Astrocyte (in vitro differentiated cells and primary cell): ENCODE results near the gene CPTP. TPM values are rescaled to one million over a fixed set of nuclear protein-coding genes. Genes with fewer than 3 reads are reported as not detected.

ENCODE experiments used
- DNase-seq: peaks from one replicate; pipeline ENCODE4 v3.0.0-alpha.2; 2010; ENCODE audit warnings: low read depth
- FAIRE-seq: peaks from 2 replicates; lab custom pipeline; 2011; peaks lifted over from hg19 to GRCh38; lab: Jason Lieb, UNC
- H2AFZ ChIP-seq: 2 replicates; pipeline ENCODE4 v1.6.0; 2012; ENCODE audit warnings: low read depth, low read length, inconsistent platforms
- H3K27ac ChIP-seq: 2 replicates; pipeline ENCODE4 v1.5.1; 2011; ENCODE audit warnings: low read depth, low read length, inconsistent platforms
- H3K27me3 ChIP-seq: 2 replicates; pipeline ENCODE4 v1.6.0; 2011; ENCODE audit warnings: low read length, inconsistent platforms; ENCODE audit not compliant: insufficient read depth
- H3K36me3 ChIP-seq: 2 replicates; pipeline ENCODE4 v1.5.1; 2011; ENCODE audit warnings: low read length, inconsistent platforms; ENCODE audit not compliant: insufficient read depth
- H3K4me1 ChIP-seq: 2 replicates; pipeline ENCODE4 v1.5.1; 2011; ENCODE audit warnings: low read length, inconsistent platforms; ENCODE audit not compliant: insufficient read depth
- H3K4me2 ChIP-seq: 2 replicates; pipeline ENCODE4 v1.6.0; 2012; ENCODE audit warnings: low read length, inconsistent platforms
- H3K4me3 ChIP-seq: 2 replicates; pipeline ENCODE4 v1.5.1; 2011; ENCODE audit warnings: low read depth, mild to moderate bottlenecking, low read length, inconsistent platforms; ENCODE audit not compliant: insufficient read depth
- H3K79me2 ChIP-seq: 2 replicates; pipeline ENCODE4 v1.6.0; 2012; ENCODE audit warnings: mild to moderate bottlenecking, low read length, inconsistent platforms; ENCODE audit not compliant: insufficient read depth
- H3K9ac ChIP-seq: 2 replicates; pipeline ENCODE4 v1.6.0; 2012; ENCODE audit warnings: mild to moderate bottlenecking, low read length, inconsistent platforms
- H3K9me3 ChIP-seq: 2 replicates; pipeline ENCODE4 v1.5.1; 2012; ENCODE audit warnings: low read depth, mild to moderate bottlenecking, low read length, inconsistent platforms; ENCODE audit not compliant: insufficient read depth
- H4K20me1 ChIP-seq: 2 replicates; pipeline ENCODE4 v1.6.0; 2012; ENCODE audit warnings: low read length, inconsistent platforms; ENCODE audit not compliant: insufficient read depth
- H3K27ac Mint-ChIP-seq: one replicate; pipeline ENCODE4 v1.8.0; 2021; ENCODE audit warnings: mild to moderate bottlenecking, mixed read lengths; ENCODE audit not compliant: unreplicated experiment
- H3K27me3 Mint-ChIP-seq: one replicate; pipeline ENCODE4 v1.8.0; 2021; ENCODE audit warnings: low read depth, mixed read lengths; ENCODE audit not compliant: unreplicated experiment
- H3K36me3 Mint-ChIP-seq: one replicate; pipeline ENCODE4 v1.8.0; 2021; ENCODE audit warnings: low read depth, mixed read lengths; ENCODE audit not compliant: unreplicated experiment
- H3K4me1 Mint-ChIP-seq: one replicate; pipeline ENCODE4 v1.8.0; 2021; ENCODE audit warnings: low read depth, mixed read lengths; ENCODE audit not compliant: unreplicated experiment
- H3K4me3 Mint-ChIP-seq: one replicate; pipeline ENCODE4 v1.8.0; 2021; ENCODE audit warnings: mild to moderate bottlenecking, moderate library complexity, mixed read lengths; ENCODE audit not compliant: unreplicated experiment
- H3K9me3 Mint-ChIP-seq: one replicate; pipeline ENCODE4 v1.8.0; 2021; ENCODE audit warnings: mild to moderate bottlenecking, mixed read lengths; ENCODE audit not compliant: unreplicated experiment
- EZH2 ChIP-seq: IDR thresholded peaks from 2 replicates; pipeline ENCODE4 v1.6.1; 2012; ENCODE audit warnings: mild to moderate bottlenecking, low read length, inconsistent platforms; ENCODE audit not compliant: insufficient read depth
- total RNA-seq: library from RNA; stranded (reverse); gene quantifications from 2 replicates; pipeline ENCODE4 v1.2.1, GENCODE V29; 2021
- TF ChIP-seq, protein P1 (sequence below): IDR thresholded peaks from 2 replicates; pipeline ENCODE4 v1.5.1; 2011; ENCODE audit warnings: low read depth, mild to moderate bottlenecking, inconsistent platforms, low read length, moderate library complexity; ENCODE audit not compliant: insufficient read depth

CPTP gene
- total RNA-seq, 1 donor from 2014 or later, result 28.5 TPM

DNA sequence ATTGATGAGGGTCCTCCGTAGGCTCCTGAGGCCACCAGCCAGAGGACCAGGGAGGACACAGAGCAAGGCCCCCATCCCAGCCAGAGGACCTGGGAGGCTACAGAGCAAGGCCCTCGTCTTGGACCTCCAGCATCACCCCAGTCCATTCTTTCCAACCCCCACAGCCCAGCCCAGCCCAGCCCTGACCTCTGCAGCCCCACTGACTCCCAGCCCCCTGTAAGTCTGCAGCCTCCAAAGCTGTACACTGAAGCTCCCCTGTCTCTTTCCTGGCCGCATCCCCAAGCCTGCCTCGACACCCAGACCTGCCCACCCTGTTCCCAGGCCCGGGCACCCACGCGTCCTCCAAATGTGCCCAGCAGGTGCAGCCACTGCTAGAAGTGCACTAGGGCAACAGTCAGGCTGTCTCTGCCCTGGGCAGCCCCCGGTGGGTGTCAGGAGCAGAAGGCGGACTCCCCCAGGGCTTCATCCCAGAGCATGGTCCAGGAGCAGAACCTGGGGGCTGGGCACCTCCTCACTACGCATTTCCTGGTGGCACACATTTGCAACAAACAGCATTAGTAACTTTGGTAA lies 22.5 kb downstream of the CPTP start:
- Histone ChIP-seq H2AFZ (no peak overlapping the region), H3K4me3 (peak overlapping the region; percentile 79), H4K20me1 (peaks cover 69% of the 10 kb centered on the region), H3K27me3 (no peaks in the 10 kb centered on the region), H3K27ac (no peak overlapping the region), H3K36me3 (no peaks in the 10 kb centered on the region), H3K4me2 (peak overlapping the region; percentile 99), H3K79me2 (peaks cover 67% of the 10 kb centered on the region), H3K9me3 (no peaks in the 10 kb centered on the region), H3K9ac (peak overlapping the region; percentile 83), H3K4me1 (peaks cover 49% of the 10 kb centered on the region)
- H3K27me3 Mint-ChIP-seq, result no peaks in the 10 kb centered on the region
- H3K4me3 Mint-ChIP-seq, result peak overlapping the region; percentile 87
- H3K9me3 Mint-ChIP-seq, result no peaks in the 10 kb centered on the region
- DNase-seq (no peak), FAIRE-seq (no peak)
- peaks cover 1% of the 10 kb centered on the region for H3K36me3 Mint-ChIP-seq
- no peak overlapping the region for H3K27ac Mint-ChIP-seq
- H3K4me1 Mint-ChIP-seq, result peaks cover 13% of the 10 kb centered on the region
- no peak for TF ChIP-seq EZH2
- TF ChIP-seq, protein P1, sequence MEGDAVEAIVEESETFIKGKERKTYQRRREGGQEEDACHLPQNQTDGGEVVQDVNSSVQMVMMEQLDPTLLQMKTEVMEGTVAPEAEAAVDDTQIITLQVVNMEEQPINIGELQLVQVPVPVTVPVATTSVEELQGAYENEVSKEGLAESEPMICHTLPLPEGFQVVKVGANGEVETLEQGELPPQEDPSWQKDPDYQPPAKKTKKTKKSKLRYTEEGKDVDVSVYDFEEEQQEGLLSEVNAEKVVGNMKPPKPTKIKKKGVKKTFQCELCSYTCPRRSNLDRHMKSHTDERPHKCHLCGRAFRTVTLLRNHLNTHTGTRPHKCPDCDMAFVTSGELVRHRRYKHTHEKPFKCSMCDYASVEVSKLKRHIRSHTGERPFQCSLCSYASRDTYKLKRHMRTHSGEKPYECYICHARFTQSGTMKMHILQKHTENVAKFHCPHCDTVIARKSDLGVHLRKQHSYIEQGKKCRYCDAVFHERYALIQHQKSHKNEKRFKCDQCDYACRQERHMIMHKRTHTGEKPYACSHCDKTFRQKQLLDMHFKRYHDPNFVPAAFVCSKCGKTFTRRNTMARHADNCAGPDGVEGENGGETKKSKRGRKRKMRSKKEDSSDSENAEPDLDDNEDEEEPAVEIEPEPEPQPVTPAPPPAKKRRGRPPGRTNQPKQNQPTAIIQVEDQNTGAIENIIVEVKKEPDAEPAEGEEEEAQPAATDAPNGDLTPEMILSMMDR, result no peak

DNA sequence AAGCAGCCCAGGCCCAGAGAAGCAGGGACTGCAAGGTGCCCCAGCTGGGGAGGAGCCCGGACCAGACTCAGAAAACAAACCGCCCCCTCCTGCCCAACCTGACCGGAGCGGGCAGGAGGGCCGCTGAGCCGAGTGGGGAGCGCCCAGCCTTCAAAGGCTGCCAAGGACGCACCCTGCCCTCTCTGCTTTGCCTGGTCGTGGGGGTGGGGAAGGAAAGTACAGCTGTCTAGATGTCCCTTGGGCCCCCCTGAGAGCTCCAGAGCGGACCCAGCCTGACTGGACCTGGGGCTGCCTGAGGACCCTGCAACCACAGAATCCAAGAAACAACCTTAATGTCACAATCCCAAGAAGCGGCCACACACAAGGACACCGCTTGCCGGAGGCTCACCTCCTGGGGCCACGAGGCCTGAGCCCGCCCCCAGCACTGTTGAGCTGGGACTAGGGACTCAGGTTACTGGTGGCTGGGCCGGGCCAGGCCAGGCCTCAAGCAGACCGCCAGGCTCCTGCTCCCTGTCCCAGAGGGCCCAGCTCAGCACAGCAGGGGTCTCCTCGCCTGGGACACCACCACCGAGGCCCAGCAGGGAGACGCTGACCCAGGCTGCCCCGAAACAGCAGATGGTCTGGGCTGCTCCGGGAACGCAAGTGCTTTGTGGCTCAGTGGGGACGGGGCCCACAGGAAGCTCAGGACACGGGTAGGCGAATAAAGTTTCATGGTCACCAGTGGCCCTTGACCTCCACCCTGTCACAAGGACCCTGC lies 23.2 kb downstream of the CPTP start:
- Histone ChIP-seq H3K9ac (peak overlapping the region; percentile 83), H3K79me2 (peaks cover 67% of the 10 kb centered on the region), H3K4me3 (peak overlapping the region; percentile 79), H3K4me1 (peaks cover 46% of the 10 kb centered on the region), H3K27me3 (no peaks in the 10 kb centered on the region), H3K27ac (peak overlapping the region; percentile 47), H4K20me1 (peaks cover 69% of the 10 kb centered on the region), H2AFZ (no peak overlapping the region), H3K4me2 (peak overlapping the region; percentile 99), H3K9me3 (no peaks in the 10 kb centered on the region), H3K36me3 (peaks cover 6% of the 10 kb centered on the region)
- Mint-ChIP-seq H3K27me3 (no peaks in the 10 kb centered on the region), H3K27ac (peak overlapping the region; percentile 58), H3K4me3 (peak overlapping the region; percentile 87), H3K9me3 (no peaks in the 10 kb centered on the region), H3K36me3 (peaks cover 6% of the 10 kb centered on the region), H3K4me1 (peaks cover 17% of the 10 kb centered on the region)
- no peak for DNase-seq
- no peak for FAIRE-seq
- TF ChIP-seq, protein P1, result no peak
- no peak for TF ChIP-seq EZH2
